Globus pallidus (tissue), 1 donor: ENCODE measurements around the gene PCDHB5.
A peak's percentile ranks its signal among the peaks of the same experiment; 100 is the strongest.
"Not testable (repeated sequence)": the region's sequence is repeated elsewhere in the genome, so short reads cannot be mapped to it uniquely, and the experiment has no call there.

ENCODE experiments used
- DNase-seq: peaks from one replicate; pipeline ENCODE4 v3.0.0-alpha.2; 2015; ENCODE audit warnings: low spot score

PCDHB5 gene

GRCh38 chr5:141135030-141135717 lies at the start of gene PCDHB5:
PCDHB5 (plus strand) TSS chr5:141135206; CDS start chr5:141135435, 229 bp downstream.
- peak; percentile 17 for DNase-seq

- peak; percentile 59 for DNase-seq
Measured at GRCh38 chr5:141094481-141095262, 40.3 kb upstream of the PCDHB5 start, which contains the start of gene PCDHB2. PCDHB2 (plus strand) TSS chr5:141094615; CDS start chr5:141094791, 176 bp downstream.

- no peak for DNase-seq
Measured at GRCh38 chr5:141095263-141095641, 39.8 kb upstream of the PCDHB5 start.

GRCh38 chr5:141096181-141096580 lies 38.8 kb upstream of the PCDHB5 start:
- not testable (repeated sequence) for DNase-seq

DNA sequence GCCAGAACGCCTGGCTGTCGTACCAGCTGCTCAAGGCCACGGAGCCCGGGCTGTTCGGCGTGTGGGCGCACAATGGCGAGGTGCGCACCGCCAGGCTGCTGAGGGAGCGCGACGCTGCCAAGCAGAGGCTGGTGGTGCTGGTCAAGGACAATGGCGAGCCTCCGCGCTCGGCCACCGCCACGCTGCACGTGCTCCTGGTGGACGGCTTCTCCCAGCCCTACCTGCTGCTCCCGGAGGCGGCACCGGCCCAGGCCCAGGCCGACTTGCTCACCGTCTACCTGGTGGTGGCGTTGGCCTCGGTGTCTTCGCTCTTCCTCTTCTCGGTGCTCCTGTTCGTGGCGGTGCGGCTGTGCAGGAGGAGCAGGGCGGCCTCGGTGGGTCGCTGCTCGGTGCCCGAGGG lies 38.4 kb upstream of the PCDHB5 start:
- not testable (repeated sequence) for DNase-seq

DNA sequence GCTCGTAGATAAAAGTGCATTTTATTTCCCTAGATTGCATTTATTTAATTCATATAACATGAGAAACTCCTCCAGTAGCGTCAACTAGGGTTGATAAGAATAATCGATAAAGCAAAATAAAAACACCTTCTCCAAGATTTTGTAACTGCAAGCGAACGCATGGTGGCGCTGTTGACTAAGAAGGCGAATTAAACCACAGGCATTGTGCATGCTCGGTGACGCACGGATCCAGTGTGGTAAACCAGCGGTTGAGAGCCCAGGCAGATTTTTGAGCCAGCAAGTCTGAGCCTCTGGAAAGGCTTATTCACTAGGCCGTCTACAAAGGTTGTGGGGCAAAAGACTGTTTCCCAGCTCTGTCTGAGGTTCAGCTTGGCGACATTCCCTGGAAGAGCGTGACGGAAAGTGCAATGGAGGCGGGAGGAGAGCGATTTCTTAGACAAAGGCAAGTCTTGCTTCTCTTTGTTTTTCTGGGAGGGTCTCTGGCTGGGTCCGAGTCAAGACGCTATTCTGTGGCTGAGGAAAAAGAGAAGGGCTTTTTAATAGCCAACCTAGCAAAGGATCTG lies 34.7 kb upstream of the PCDHB5 start, which contains the start of gene PCDHB3:
TSS of gene PCDHB3 (plus strand) at position 231 of the 563 bp plus-strand sequence. CDS start at position 408, 177 bp downstream.
- DNase-seq = peak; percentile 29

DNA sequence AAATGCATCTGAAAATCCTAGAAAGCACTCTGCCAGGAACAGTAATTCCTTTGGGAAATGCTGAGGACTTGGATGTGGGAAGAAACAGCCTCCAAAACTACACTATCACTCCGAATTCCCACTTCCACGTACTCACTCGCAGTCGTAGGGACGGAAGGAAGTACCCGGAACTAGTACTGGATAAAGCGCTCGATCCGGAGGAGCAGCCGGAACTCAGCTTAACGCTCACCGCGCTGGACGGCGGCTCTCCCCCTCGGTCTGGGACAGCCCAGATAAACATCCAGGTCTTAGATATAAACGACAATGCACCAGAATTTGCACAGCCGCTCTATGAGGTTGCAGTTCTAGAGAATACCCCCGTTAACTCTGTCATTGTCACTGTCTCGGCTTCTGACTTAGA lies 33.9 kb upstream of the PCDHB5 start:
- no peak for DNase-seq

DNA sequence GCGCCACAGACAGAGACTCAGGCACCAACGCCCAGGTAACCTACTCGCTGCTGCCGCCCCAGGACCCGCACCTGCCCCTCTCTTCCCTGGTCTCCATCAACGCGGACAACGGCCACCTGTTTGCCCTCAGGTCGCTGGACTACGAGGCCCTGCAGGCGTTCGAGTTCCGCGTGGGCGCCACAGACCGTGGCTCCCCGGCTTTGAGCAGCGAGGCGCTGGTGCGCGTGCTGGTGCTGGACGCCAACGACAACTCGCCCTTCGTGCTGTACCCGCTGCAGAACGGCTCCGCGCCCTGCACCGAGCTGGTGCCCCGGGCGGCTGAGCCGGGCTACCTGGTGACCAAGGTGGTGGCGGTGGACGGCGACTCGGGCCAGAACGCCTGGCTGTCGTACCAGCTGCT lies 32.9 kb upstream of the PCDHB5 start:
- not testable (repeated sequence) for DNase-seq

- not testable (repeated sequence) for DNase-seq
Measured at GRCh38 chr5:141102471-141102870, 32.5 kb upstream of the PCDHB5 start.

- DNase-seq = no peak
Measured at GRCh38 chr5:141105350-141105749, 29.7 kb upstream of the PCDHB5 start.

- no peak for DNase-seq
Measured at GRCh38 chr5:141119250-141119649, 15.8 kb upstream of the PCDHB5 start.

GRCh38 chr5:141121563-141121962 lies 13.4 kb upstream of the PCDHB5 start, which contains the start of gene PCDHB4:
PCDHB4 (plus strand) TSS chr5:141121818; CDS start chr5:141121999, 181 bp downstream.
- no peak for DNase-seq

DNA sequence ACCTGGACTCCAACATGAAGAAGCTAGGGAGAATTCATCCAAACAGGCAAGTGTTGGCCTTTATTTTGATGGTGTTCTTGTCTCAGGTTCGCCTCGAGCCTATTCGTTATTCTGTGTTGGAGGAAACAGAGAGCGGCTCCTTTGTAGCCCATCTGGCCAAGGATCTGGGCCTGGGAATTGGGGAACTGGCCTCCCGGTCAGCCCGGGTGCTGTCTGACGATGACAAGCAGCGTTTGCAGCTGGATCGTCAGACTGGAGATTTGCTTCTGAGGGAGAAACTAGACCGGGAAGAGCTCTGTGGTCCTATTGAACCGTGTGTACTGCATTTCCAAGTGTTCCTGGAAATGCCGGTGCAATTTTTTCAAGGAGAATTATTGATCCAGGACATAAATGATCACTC lies 13.0 kb upstream of the PCDHB5 start:
- DNase-seq = no peak

- not testable (repeated sequence) for DNase-seq
Measured at GRCh38 chr5:141123396-141124135, 11.4 kb upstream of the PCDHB5 start.

DNA sequence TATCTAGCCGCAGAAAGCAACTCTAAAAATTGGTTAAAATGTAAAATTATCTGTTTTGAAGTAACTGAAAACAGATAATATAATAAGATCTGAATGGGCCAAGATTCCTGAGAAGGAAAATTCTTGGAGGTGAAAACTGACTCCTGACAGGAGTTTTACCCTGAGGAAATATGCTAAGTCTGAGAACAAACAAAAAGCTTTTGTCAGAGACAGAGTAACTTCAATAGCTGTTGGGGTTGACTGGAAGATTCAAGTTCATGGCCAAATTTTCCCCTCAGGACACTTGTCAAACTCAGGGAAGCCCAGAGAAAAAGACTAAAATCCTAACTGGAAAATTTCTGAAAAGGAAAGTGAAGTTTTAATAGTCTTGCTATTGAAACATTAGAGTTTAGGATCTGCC lies 7.7 kb upstream of the PCDHB5 start:
- no peak for DNase-seq

- no peak for DNase-seq
Measured at GRCh38 chr5:141135718-141136266, 786 bp downstream of the PCDHB5 start.

- not testable (repeated sequence) for DNase-seq
Measured at GRCh38 chr5:141137346-141137745, 2.3 kb downstream of the PCDHB5 start.

DNA sequence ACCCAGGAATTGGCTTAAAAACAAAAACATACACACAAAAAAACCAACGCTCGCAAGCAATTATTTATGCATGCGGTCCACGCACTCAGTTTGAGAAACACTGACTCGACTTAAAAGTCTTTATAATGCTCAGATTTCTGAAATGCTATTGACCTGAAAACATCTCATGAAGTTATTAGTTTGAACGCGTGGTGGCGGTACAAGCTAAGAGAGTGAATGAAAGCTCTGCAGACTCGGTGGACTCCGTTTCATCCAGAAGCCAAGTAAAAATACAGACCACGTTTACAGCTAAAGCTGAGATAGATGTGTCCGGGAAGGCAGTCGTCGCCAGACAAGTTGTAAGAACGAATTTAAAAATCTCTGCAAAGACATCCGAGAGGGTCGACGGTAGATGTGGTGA lies 14.8 kb downstream of the PCDHB5 start, which contains the start of gene PCDHB6:
TSS of gene PCDHB6 (plus strand) at position 246 of the 400 bp plus-strand sequence. CDS start 201 bp downstream, outside the sequence.
- DNase-seq = no peak

DNA sequence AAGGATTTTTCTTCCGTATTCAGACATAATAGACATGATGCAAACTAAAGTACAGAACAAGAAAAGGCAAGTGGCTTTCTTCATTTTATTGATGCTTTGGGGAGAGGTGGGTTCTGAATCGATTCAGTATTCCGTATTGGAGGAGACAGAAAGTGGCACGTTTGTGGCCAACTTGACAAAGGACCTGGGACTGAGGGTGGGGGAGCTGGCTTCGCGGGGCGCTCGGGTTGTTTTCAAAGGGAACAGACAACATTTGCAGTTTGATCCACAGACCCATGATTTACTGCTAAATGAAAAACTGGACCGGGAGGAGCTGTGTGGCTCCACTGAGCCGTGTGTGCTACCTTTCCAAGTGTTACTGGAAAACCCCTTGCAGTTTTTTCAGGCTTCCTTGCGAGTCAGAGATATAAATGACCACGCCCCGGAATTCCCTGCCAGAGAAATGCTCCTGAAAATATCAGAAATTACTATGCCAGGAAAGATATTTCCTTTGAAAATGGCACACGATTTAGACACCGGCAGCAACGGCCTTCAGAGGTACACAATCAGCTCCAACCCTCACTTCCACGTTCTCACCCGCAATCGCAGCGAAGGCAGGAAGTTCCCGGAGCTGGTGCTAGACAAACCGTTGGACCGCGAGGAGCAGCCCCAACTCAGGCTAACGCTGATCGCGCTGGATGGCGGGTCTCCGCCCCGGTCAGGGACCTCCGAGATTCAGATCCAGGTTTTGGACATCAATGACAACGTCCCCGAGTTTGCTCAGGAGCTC lies 15.4 kb downstream of the PCDHB5 start:
- no peak for DNase-seq

DNA sequence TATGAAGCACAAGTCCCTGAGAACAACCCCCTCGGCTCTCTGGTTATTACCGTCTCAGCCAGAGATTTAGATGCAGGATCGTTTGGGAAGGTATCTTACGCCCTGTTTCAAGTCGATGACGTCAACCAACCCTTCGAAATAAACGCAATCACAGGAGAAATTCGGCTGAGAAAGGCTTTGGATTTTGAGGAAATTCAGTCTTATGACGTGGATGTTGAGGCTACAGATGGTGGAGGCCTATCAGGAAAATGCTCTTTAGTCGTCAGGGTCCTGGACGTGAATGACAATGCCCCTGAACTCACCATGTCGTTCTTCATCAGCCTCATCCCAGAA lies 16.0 kb downstream of the PCDHB5 start:
- DNase-seq = no peak

DNA sequence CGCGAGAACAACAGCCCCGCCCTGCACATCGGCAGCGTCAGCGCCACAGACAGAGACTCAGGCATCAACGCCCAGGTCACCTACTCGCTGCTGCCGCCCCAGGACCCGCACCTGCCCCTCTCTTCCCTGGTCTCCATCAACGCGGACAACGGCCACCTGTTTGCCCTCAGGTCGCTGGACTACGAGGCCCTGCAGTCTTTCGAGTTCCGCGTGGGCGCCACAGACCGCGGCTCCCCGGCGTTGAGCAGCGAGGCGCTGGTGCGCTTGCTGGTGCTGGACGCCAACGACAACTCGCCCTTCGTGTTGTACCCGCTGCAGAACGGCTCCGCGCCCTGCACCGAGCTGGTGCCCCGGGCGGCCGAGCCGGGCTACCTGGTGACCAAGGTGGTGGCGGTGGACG lies 16.6 kb downstream of the PCDHB5 start:
- not testable (repeated sequence) for DNase-seq
